Common myeloid progenitor, CD34-positive (primary cell): Measurements from ENCODE around the gene CIT.

ENCODE experiments used
- CTCF ChIA-PET: fragments of 350-600 bp; sonication (Branson Sonifier 250); formaldehyde crosslinking; loops from one replicate; lab custom pipeline; 2021; ENCODE audit warnings: antibody characterized with exemption; lab: Charles Lee
- POLR2A ChIA-PET: fragments of 350-600 bp; sonication (Branson Sonifier 250); formaldehyde crosslinking; loops from one replicate; lab custom pipeline; 2021; ENCODE audit warnings: antibody characterized with exemption; lab: Charles Lee
- DNase-seq, 3 donors: peaks; one replicate each; pipeline versions ENCODE4 v3.0.0 to v3.0.0-alpha.2; 2013
- H3K27ac ChIP-seq, 2 experiments: 1 replicate in 1 of 2; 2 replicates in 1 of 2; pipeline ENCODE4 v1.7.0; 2013; ENCODE audit warnings: inconsistent platforms in 2 of 2, low read length in 2 of 2, mild to moderate bottlenecking in 2 of 2, low read depth in 1 of 2, moderate library complexity in 1 of 2; ENCODE audit not compliant: severe bottlenecking in 2 of 2, insufficient read depth in 1 of 2, poor library complexity in 1 of 2
- H3K27me3 ChIP-seq, 5 experiments: replicated peaks in 2 of 5; 1 replicate in 3 of 5; 2 replicates in 2 of 5; pipeline versions ENCODE4 v1.6.1 to v1.7.0; 2013; ENCODE audit warnings: low read length in 4 of 5, mild to moderate bottlenecking in 2 of 5, moderate library complexity in 2 of 5, inconsistent platforms in 1 of 5; ENCODE audit not compliant: insufficient read depth in 5 of 5, control insufficient read depth in 4 of 5
- H3K36me3 ChIP-seq, 4 experiments: 1 replicate in 2 of 4; 2 replicates in 2 of 4; pipeline versions ENCODE4 v1.6.1 to v1.7.0; 2013; ENCODE audit warnings: low read length in 3 of 4, control low read depth in 1 of 4, mild to moderate bottlenecking in 1 of 4; ENCODE audit not compliant: control insufficient read depth in 4 of 4, insufficient read depth in 4 of 4
- H3K4me1 ChIP-seq, 4 experiments: 1 replicate in 3 of 4; 2 replicates in 1 of 4; pipeline versions ENCODE4 v1.6.1 to v1.7.1; 2013; ENCODE audit warnings: low read length in 3 of 4, mild to moderate bottlenecking in 3 of 4, control low read depth in 1 of 4, inconsistent platforms in 1 of 4, moderate library complexity in 1 of 4; ENCODE audit not compliant: control insufficient read depth in 4 of 4, insufficient read depth in 4 of 4; ENCODE audit errors: control extremely low read depth in 1 of 4
- H3K4me3 ChIP-seq, 7 experiments: 1 replicate in 4 of 7; 2 replicates in 3 of 7; pipeline versions ENCODE4 v1.5.1 to v1.7.0; 2013; ENCODE audit warnings: mild to moderate bottlenecking in 7 of 7, low read length in 6 of 7, moderate library complexity in 6 of 7, inconsistent platforms in 2 of 7, low read depth in 2 of 7, control low read depth in 1 of 7; ENCODE audit not compliant: insufficient read depth in 4 of 7, control insufficient read depth in 1 of 7; ENCODE audit errors: extremely low read depth in 1 of 7
- H3K9me3 ChIP-seq, 5 experiments: 1 replicate in 4 of 5; 2 replicates in 1 of 5; pipeline versions ENCODE4 v1.6.1 to v1.7.1; 2013; ENCODE audit warnings: low read length in 4 of 5, mild to moderate bottlenecking in 2 of 5, inconsistent platforms in 1 of 5, low read depth in 1 of 5, moderate library complexity in 1 of 5; ENCODE audit not compliant: control insufficient read depth in 4 of 5, insufficient read depth in 2 of 5; ENCODE audit errors: control extremely low read depth in 1 of 5
- WGBS: methylation state at CpG from one replicate; pipeline ENCODE4 v1.1.5; 2013; ENCODE audit not compliant: insufficient coverage; 5-methylcytosine and 5-hydroxymethylcytosine counted together

CIT gene

GRCh38 chr12:119826661-119827445 is 50.3 kb downstream of the CIT start:
- Histone ChIP-seq H3K4me1 (no peaks in the 10 kb centered on the region), H3K9me3 (no peaks in the 10 kb centered on the region), H3K36me3 (peaks cover 0 to 46% (median 22%) of the 10 kb centered on the region in 4 experiments), H3K4me3 (no peak overlapping the region), H3K27me3 (no peaks in the 10 kb centered on the region), H3K27ac (no peak overlapping the region)
- DNase-seq: no peak
- 100% methylated on average over 6 of the region's 6 CpGs for WGBS
- CTCF ChIA-PET: no interaction called here
- POLR2A ChIA-PET: no interaction called here

GRCh38 chr12:119825262-119825661 is 51.9 kb downstream of the CIT start:
- ChIA-PET CTCF (no interaction called here), POLR2A (no interaction called here)
- no peak overlapping the region for H3K27ac ChIP-seq
- H3K9me3 ChIP-seq: no peaks in the 10 kb centered on the region
- WGBS: 93% methylated on average over 4 of the region's 7 CpGs
- peaks cover 0 to 39% (median 17%) of the 10 kb centered on the region in 4 experiments for H3K36me3 ChIP-seq
- DNase-seq: no peak
- H3K27me3 ChIP-seq: no peaks in the 10 kb centered on the region
- H3K4me3 ChIP-seq: no peak overlapping the region
- no peaks in the 10 kb centered on the region for H3K4me1 ChIP-seq

- CTCF ChIA-PET: no interaction called here
- DNase-seq: no peak
- Histone ChIP-seq H3K4me1 (no peaks in the 10 kb centered on the region), H3K9me3 (no peaks in the 10 kb centered on the region), H3K36me3 (peaks cover 5 to 44% (median 21%) of the 10 kb centered on the region in 4 experiments), H3K27me3 (no peaks in the 10 kb centered on the region), H3K4me3 (no peak overlapping the region), H3K27ac (no peak overlapping the region)
- WGBS: no CpG with 5 or more reads among the region's 2 CpGs
- POLR2A ChIA-PET: no interaction called here
These were observed 55.1 kb downstream of the CIT start for GRCh38 chr12:119822046-119822445.

- Histone ChIP-seq H3K4me1 (no peaks in the 10 kb centered on the region), H3K27me3 (no peaks in the 10 kb centered on the region), H3K27ac (no peak overlapping the region), H3K9me3 (peaks cover 0 to 2% (median 0%) of the 10 kb centered on the region in 5 experiments), H3K4me3 (no peak overlapping the region), H3K36me3 (peaks cover 8 to 42% (median 18%) of the 10 kb centered on the region in 4 experiments)
- CTCF ChIA-PET: interaction anchor here (0.5 kb wide), 1 partner anchor 285 kb away, joined by 3 read pairs; no protein-coding TSS in a partner anchor
- DNase-seq: no peak
- POLR2A ChIA-PET: no interaction called here
- WGBS: 92% methylated on average over 4 of the region's 5 CpGs
These were observed 57.8 kb downstream of the CIT start for GRCh38 chr12:119819322-119819721.

- Histone ChIP-seq H3K27ac (no peak overlapping the region), H3K4me3 (no peak overlapping the region), H3K36me3 (peaks cover 8 to 44% (median 16%) of the 10 kb centered on the region in 4 experiments), H3K4me1 (no peaks in the 10 kb centered on the region), H3K27me3 (no peaks in the 10 kb centered on the region), H3K9me3 (peaks cover 0 to 2% (median 0%) of the 10 kb centered on the region in 5 experiments)
- POLR2A ChIA-PET: no interaction called here
- CTCF ChIA-PET: no interaction called here
- WGBS: 100% methylated on average over 2 of the region's 2 CpGs
- no peak for DNase-seq
These were observed 59.4 kb downstream of the CIT start for GRCh38 chr12:119817546-119818343.

GRCh38 chr12:119809023-119809422 is 68.1 kb downstream of the CIT start:
- H3K4me1 ChIP-seq: no peaks in the 10 kb centered on the region
- peaks cover 0 to 6% (median 4%) of the 10 kb centered on the region in 5 experiments for H3K9me3 ChIP-seq
- DNase-seq: no peak
- CTCF ChIA-PET: no interaction called here
- POLR2A ChIA-PET: no interaction called here
- H3K36me3 ChIP-seq: peaks cover 8 to 22% (median 14%) of the 10 kb centered on the region in 4 experiments
- no peak overlapping the region for H3K4me3 ChIP-seq
- WGBS: 100% methylated on average over 1 of the region's 2 CpGs
- no peak overlapping the region for H3K27ac ChIP-seq
- H3K27me3 ChIP-seq: no peaks in the 10 kb centered on the region

- 100% methylated on average over 1 of the region's 6 CpGs for WGBS
- no peak overlapping the region for H3K27ac ChIP-seq
- H3K4me1 ChIP-seq: no peaks in the 10 kb centered on the region
- H3K27me3 ChIP-seq: no peaks in the 10 kb centered on the region
- ChIA-PET CTCF (no interaction called here), POLR2A (no interaction called here)
- peaks cover 0 to 6% (median 4%) of the 10 kb centered on the region in 5 experiments for H3K9me3 ChIP-seq
- H3K36me3 ChIP-seq: peaks cover 8 to 25% (median 15%) of the 10 kb centered on the region in 4 experiments
- no peak overlapping the region for H3K4me3 ChIP-seq
- DNase-seq: no peak
These were observed 68.7 kb downstream of the CIT start for GRCh38 chr12:119808441-119808840.
